Measurements from ENCODE around the gene MTERF1.
"Not testable (repeated sequence)": the region's sequence is repeated elsewhere in the genome, so short reads cannot be mapped to it uniquely, and the experiment has no call there.

The MTERF1 gene, protein sequence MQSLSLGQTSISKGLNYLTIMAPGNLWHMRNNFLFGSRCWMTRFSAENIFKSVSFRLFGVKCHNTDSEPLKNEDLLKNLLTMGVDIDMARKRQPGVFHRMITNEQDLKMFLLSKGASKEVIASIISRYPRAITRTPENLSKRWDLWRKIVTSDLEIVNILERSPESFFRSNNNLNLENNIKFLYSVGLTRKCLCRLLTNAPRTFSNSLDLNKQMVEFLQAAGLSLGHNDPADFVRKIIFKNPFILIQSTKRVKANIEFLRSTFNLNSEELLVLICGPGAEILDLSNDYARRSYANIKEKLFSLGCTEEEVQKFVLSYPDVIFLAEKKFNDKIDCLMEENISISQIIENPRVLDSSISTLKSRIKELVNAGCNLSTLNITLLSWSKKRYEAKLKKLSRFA

DNA sequence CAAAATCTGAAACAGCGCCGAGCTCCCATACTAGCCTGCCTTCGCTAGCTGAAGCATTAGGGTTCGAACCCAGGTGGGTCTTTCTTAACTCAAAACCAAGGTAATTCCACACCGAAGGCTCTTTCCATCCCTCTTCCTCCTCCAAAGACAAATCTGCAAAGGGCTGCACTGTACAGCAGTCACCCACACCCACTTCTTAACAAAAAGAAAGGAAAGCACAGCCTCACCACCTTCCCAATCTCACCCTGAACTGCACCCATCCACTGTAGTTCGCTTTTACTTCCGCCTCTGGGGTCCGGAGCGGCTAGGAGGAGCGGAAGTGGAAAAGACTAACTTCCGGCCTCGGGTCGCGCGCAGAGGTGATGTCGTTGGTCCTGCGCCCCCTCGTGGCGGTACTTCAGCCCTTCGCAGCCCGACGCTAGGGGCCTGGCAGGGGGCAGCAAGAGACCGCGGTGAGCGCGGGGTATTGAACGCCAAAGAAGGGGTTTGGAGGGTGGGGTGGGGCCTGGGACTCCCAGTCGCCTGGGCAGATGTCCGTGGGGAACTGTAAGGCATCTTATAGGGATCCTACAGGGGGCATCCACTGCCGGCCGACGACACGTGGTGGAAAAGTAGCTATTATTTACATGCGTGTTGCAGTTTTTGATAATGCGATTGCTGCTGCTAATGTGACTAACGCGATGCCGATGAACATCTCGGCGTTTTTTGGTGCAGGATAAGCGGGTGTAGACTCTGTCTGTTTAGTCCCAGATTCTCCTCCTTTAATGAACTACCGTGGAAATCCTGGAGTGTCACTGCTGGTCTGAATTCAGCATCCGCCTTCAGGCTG lies at the start of gene MTERF1:
TSS of gene MTERF1 (minus strand) at position 290 of the 829 bp plus-strand sequence. CDS start 619 bp downstream, outside the sequence.
- peak; percentile 92 for DNase-seq

DNA sequence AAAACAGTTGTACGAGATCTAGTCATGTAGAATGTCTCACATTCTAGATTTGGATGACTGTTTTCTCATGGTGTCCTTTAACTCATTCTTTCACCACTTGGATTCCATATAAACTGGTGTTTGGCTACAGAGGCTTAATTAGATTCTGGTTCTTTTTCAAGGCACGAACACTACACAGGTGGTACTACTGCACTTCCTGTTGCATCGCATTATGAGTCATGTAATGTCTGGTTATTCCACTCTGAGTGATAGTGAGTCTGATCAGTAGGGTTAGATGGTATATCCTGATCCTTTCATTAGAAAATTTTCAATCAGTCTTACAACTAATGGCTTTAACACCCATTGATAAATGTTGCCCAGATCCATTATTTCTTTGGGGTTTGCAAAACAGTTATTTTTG lies 49.0 kb upstream of the MTERF1 start:
- no peak for DNase-seq

DNA sequence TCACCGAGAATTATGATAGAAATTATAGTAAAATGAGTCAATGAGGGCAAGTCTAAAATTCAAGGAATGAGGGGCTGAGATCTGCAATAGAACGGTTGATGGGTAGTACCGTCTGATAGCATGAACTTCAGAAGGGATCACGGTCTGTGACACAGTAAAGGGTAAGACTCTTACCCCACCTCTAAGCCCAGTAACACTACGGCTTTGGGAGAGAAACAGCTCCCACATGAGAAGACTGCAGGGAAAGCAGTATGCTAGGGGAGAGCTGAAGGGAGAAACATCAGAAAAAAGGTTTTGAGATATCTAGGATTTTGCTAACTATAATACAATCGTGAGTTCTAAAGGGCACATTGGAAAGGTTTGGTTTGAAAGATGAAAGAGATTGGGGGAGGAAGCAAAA lies 47.4 kb upstream of the MTERF1 start:
- DNase-seq: no peak

DNA sequence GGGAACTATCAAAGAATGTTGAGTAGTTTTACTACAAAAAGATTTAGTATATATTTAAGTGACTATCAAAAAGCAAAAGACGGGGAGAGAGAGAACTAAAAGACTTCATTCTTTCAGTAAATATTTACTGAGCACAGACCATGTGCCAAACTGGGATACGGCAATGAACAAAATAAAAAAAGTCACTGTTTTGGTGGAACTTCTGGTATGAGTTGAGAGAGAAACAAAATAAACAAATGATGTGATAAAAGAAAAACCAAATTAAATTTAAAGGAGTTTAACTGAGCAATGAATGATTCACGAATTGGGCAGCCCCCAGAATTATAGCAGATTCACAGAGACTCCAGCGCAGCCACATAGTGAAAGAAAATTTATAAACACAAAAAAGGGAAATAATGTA lies 42.4 kb upstream of the MTERF1 start:
- no peak for DNase-seq

DNA sequence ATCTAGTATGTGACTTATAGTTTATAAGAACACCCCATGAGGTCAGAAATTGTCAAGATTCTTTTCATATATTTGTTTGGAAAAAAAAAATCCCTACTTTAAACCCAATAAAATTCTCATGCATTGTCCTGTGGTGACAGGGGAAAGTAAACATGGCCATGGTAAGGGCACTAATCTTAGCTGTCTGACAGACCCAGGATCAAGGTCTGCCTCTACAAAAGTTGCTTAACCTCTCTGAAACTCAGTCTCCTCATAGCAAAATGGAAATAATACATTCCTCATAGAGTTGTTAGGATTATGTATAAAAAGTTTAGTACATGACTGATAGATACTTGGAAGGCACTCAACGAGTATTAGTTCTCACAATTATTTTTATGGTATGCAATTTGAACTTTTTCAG lies 37.9 kb upstream of the MTERF1 start:
- DNase-seq: no peak

DNA sequence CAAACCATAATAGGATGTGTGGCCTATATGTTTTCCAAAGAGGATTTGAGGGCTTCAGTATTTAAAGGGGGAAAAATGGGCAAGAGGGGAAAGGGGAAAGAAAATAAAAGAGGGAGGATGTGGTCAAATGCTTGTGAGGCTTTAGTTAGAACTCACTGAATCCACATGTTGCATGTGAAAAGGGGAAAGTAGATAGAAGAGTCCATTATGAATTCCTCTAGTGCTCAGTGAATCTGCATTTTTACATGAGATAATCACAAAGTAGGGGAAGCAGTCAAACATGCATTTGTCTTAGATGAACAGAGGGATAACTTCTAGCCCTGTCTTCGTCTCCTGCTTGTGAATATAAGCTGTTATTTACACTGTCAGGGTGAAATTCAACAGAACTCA lies 35.5 kb upstream of the MTERF1 start:
- no peak for DNase-seq

DNA sequence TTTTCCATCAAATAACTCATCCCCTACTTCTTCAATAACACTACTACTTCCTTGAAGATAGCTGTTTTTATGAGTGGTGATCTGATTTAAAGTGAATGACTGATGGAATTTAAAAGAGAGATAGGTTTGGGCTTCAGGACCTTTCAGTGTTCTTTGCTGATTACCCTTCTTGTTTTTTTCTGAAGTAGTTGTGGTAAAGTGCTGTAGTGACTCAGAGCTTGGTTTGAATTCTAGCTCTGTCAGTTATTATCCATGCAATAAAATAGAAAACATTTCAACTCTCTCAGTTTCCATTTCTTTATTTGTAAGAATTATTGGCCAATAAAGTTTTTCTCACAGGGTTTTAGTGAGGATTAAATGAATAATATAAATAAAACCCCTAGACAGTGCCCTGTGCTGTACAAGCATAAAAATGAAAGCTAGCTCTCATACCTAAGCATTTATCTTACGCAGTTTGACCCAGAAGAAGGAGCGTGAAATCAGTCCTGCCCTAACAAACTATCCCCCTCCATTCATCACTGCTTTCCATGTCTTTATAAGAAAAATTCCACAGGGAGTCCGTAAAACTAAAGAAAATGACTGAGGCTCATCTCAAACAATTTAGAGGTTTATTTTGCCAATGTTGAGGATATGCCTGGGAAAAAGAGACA lies 35.0 kb upstream of the MTERF1 start:
- DNase-seq: no peak

DNA sequence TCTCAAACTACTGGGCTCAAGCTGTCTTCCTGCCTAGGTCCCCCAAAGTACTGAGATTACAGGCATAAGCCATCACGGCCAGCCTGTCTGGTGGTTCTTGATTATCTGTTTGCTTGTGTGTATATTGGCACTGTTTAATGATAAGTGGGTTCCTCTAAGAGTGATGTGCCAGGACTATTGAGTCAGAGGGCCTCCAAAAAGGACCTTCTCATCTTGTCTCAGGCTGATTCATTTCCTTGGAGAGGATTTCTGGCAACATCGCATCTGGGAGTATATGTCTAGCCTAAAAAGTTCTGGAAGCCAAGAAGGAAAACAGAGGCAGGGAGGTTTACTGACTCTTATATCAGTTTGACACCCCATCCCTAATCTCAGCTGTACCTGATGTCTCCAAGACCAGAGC lies 33.1 kb upstream of the MTERF1 start:
- no peak for DNase-seq

DNA sequence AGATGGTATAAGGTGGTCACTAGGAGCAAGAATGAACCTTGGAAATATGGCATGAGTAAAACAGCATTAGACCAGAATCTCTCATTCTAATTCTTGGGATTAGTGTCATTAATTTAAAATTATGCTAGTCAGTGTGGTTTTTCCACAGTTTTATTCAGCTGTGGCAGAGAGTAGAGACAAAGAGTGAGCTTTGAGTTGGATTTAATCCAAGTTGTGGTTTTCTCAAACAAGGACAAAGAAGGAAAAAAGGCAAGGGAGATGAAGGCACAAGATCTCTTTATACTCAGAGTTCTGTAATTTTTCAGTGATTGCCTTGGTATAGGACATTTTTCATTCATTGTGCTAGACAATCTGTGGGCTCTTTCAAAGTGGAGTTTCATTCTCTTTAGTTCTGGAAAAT lies 32.0 kb upstream of the MTERF1 start:
- DNase-seq: no peak

DNA sequence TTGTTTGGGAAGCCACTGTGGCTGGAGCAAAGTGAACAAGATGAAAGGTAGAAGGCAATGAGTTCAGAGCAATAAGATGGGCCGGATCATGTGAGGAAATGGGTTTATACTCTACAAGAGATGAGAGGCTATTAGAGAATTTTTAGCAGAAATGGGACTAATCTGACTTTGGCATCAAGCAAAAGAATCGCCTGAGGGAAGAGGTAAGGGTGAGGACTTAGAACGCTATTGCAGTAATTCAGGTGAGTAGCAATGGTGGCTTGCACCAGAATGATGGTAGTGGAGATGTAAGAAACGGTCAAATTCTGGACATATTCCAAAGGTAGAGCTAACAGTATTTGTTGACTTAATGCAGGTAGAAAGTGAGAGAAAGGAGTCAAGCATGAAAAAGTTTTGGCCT lies 30.6 kb upstream of the MTERF1 start:
- no peak for DNase-seq

DNA sequence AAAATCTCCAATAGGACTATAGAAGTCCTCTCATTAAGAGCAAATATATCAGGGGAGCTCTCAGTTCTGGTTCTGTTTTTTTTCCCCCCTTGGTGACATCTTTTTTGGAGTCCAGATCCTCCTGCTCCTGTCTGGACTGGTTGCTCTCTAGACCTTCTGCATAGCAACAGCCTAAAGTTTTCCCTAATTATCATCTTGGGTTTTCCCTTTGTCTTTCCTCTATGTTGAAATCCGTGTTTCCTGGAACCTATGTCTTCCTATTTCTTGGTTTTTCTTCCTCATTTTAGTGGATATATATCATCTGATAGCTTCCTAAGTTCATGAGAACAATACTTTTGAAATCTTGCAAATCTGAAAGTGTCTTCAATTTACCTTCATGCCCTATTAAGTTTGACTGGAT lies 29.7 kb upstream of the MTERF1 start:
- no peak for DNase-seq

DNA sequence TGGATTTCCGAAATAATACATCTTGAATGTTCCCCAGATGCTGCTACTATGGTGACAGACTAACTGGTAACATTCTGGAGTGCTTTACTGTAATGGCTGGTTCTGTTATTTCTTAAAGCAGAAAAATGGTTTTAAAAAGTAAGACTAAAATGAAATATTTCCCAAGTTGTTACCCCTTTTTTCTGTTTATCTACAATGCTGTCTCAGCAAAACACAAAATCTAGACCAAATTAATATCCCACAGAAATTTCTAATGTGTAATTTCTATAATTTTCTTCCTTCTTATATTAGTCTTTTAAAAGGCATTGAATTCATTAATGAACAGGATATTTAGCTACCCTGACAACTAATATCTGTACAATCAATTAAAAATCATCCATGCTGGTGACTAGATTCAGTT lies 19.1 kb upstream of the MTERF1 start:
- no peak for DNase-seq

DNA sequence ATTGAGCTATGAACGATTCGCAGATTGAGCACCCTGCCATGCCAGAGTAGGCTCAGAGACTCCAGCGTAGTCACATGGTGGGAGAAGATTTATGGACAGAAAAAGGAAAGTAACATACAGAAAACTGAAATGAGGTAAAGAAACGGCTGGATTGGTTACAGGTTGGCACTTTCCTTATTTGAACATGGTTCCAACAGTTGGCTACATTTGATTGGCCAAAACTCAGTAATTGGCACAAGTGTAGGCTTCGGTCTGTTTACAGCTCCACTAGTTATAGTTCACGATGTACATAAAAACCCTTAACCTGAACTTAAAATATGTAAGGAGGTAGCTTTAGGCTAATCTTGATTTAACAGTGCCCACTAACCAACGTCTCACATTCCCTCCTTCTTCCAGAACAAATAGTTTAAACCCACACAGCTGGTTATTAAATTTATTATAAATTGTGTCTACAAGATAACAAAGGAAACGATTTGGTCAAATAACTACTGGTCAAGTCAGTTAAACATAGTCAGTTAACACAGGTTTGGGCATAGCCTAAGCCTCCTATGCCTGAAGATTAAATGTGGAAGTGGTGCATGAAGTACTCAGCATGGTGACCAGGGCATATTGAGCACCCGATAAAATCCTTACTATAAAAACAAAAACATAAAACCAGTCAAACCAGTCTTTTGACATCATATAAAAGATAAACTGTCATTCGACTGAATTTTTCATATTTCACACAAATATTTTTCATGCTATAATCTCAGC lies 17.9 kb upstream of the MTERF1 start:
- no peak for DNase-seq

DNA sequence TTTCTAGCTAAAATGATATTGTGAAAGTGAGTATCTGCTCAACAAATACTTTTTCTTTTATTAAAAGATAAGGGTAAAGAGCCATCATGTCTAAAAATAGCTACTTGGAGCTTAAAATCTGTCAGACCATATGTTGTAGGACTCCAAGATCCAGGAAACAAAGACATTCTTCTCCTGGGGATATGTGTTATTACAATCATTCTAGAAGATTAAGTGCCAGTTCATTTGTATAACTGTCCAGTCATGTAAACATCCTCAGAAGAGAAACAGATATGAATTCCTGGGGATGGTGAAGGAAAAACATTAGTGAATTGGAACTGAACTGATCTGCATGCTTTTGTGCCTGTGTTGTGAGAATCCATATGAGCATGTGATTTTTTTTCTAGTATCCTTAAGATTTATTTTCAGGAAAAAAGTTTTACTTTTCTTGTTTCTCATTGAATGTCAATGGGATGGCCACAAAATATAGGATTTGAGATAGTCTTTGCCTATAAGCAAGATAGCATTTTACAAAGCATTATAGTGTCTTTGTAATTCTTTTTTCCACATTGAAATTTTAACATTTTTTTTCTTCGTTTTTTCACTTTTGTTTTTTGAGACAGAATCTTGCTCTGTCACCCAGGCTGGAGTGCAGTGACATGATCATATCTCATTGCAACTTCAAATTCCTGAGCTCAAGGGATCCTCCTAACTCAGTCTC lies 14.4 kb upstream of the MTERF1 start:
- no peak for DNase-seq

DNA sequence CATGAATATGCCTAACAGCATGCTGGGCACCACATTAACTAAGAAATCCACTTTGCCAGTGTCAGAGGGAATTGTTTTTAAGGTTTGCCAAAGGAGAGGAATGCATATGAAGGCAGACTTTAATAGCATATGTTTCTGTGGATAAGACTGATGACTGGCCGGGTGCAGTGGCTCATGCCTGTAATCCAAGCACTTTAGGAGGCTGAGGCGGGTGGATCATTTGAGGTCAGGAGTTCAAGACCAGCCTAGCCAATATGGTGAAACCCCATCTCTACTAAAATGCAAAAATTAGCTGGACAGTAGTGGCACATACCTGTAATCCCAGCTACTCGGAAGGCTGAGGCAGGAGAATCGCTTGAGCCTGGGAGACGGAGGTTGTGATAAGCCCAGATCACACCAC lies 13.2 kb upstream of the MTERF1 start:
- DNase-seq: not testable (repeated sequence)

DNA sequence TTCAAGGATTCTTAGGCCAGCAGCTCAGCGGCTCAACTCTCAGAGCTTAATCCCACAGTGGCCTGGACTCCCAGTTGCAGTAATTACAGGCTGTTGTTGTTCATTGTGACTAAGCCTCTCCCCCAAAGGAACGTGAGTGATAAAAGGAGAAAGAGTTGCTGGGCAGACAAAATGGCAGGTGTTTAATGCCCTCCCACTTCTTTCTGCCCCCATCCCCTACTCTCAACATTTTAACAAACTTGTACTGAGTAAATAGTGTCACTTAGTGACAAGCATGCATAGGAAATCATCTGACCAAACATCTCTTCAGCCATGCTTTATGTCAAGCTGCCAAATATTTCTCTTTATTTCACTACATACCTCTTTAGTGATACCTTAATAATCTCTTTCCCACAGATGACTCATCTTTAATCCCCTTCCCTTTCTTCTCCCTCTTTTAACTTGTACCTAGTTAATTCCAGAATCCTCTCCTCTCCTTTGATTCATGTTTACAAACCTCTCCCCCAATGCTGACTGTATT lies 12.4 kb upstream of the MTERF1 start:
- DNase-seq: no peak

DNA sequence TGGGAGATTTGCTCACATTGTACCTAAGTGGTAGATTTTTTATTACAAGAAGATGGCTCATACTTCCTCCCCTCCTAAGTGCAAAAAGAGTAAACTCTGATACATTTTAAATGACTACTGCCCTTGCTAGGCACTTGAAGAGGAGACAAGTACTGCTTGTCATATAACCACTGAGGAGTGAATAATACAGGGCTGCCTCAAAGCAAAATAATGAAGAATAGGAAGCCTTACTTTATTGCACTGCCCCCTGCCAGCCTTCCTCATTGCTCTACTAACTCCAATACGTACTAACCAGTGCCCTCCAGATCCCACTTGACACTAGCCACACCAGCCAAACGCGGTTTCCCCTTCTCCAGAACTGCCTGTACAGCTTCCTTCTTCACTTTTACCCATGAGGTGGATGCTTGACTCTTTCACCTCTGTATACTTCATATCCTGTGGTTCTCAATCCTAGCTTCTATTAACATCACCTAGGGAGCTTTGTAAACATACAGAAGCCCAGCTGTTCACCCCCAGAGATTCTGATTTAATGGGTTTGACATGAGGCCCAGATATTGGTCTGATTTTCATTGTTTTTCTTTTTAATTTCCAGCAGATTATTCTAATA lies 11.7 kb upstream of the MTERF1 start:
- no peak for DNase-seq

DNA sequence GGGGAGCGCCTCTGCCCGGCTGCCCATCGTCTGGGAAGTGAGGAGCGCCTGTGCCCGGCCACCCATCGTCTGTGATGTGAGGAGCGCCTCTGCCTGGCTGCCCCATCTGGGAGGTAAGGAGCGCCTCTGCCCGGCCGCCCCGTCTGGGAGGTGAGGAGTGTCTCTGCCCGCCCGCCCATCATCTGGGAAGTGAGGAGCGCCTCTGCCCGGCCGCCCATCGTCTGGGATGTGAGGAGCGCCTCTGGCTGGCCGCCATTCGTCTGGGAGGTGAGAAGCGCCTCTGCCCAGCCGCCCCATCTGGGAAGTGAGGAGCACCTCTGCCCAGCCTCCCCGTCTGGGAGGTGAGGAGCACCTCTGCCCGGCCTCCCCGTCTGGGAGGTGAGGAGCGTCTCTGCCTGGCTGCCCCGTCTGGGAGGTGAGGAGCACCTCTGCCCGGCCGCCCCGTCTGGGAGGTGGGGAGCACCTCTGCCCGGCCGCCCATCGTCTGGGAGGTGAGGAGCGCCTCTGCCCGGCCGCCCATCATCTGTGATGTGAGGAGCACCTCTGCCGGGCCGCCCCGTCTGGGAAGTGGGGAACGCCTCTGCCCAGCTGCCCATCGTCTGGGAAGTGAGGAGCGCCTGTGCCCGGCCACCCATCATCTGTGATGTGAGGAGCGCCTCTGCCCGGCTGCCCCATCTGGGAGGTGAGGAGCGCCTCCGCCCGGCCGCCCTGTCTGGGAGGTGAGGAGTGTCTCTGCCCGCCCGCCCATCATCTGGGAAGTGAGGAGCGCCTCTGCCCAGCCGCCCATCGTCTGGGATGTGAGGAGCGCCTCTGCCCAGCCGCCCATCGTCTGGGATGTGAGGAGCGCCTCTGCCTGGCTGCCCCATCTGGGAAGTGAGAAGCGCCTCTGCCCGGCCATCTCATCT lies 8.0 kb upstream of the MTERF1 start:
- DNase-seq: not testable (repeated sequence)

DNA sequence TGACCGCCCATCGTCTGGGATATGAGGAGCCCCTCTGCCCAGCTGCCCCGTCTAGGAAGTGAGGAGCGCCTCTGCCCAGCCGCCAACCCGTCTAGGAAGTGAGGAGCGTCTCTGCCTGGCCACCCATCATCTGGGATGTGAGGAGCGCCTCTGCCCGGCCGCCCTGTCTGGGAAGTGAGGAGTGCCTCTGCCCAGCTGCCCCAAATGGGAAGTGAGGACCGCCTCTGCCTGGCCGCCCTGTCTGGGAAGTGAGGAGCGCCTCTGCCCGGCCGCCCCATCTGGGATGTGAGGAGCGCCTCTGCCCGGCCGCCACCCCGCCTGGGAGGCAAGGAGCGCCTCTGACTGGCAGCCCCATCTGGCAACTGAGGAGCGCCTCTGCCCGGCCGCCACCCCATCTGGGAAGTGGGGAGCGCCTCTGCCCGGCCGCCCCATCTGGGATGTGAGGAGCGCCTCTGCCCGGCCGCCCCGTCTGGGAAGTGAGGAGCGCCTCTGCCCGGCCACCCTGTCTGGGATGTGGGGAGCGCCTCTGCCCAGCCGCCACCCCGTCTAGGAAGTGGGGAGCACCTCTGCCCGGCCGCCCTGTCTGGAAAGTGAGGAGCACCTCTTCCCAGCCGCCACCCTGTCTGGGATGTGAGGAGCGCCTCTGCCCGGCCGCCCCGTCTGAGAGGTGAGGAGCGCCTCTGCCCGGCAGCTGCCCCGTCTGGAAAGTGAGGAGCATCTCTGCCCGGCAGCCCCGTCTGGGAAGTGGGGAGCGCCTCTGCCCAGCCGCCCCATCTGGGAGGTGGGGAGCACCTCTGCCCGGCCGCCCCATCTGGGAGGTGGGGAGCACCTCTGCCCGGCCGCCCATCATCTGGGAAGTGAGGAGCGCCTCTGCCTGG lies 7.1 kb upstream of the MTERF1 start:
- not testable (repeated sequence) for DNase-seq

Measured in activated CD4-positive, alpha-beta T cell treated with anti-CD3 and anti-CD28 coated beads for 4 hours (primary cell).